ENCODE results near the gene NRN1L.
A peak's percentile ranks its signal among the peaks of the same experiment; 100 is the strongest.
"Not testable (repeated sequence)": the region's sequence is repeated elsewhere in the genome, so short reads cannot be mapped to it uniquely, and the experiment has no call there.

Gene NRN1L

GRCh38 chr16:67884684-67885083 lies at the start of gene NRN1L:
NRN1L (plus strand) TSS chr16:67884885; CDS start chr16:67884904, 19 bp downstream.
- DNase-seq, result peak; percentile 5 to 91 (median 81)

GRCh38 chr16:67837190-67837589 lies 47.5 kb upstream of the NRN1L start:
- not testable (repeated sequence) for DNase-seq

GRCh38 chr16:67837811-67838210 lies 46.9 kb upstream of the NRN1L start:
- no peak for DNase-seq

GRCh38 chr16:67841198-67841815 lies 43.4 kb upstream of the NRN1L start:
- no peak for DNase-seq

GRCh38 chr16:67841816-67842508 lies 42.7 kb upstream of the NRN1L start, which contains the start of gene THAP11:
THAP11 (plus strand) TSS chr16:67842320; CDS start chr16:67842555, 235 bp downstream.
- peak; percentile 68 to 100 (median 94) for DNase-seq

GRCh38 chr16:67842509-67843342 lies 42.0 kb upstream of the NRN1L start:
- DNase-seq, result peak in 12 of 14 donors; percentile 10 to 76 (median 62)

- peak in 3 of 14 donors; percentile 35 to 49 (median 44) for DNase-seq
These were observed 41.3 kb upstream of the NRN1L start for GRCh38 chr16:67843343-67843765.

- no peak for DNase-seq
These were observed 40.2 kb upstream of the NRN1L start for GRCh38 chr16:67844497-67844896.

GRCh38 chr16:67845291-67846062 lies 39.2 kb upstream of the NRN1L start:
- no peak for DNase-seq

GRCh38 chr16:67846063-67846319 lies 38.7 kb upstream of the NRN1L start:
- DNase-seq, result no peak

GRCh38 chr16:67846320-67847063 lies 38.2 kb upstream of the NRN1L start, which contains the start of gene NUTF2:
NUTF2 (plus strand) TSS chr16:67846933; CDS start chr16:67865131, 18,198 bp downstream.
- peak; percentile 85 to 96 (median 92) for DNase-seq

- DNase-seq, result peak in 4 of 14 donors; percentile 57 to 82 (median 70)
These were observed 37.4 kb upstream of the NRN1L start, which contains the start of gene CENPT for GRCh38 chr16:67847064-67847861. CENPT (minus strand) TSS chr16:67847693; CDS start chr16:67833859, 13,834 bp downstream.

GRCh38 chr16:67848118-67848517 lies 36.6 kb upstream of the NRN1L start:
- DNase-seq, result no peak

- DNase-seq, result no peak
These were observed 31.0 kb upstream of the NRN1L start for GRCh38 chr16:67853670-67854069.

GRCh38 chr16:67855789-67856188 lies 28.9 kb upstream of the NRN1L start:
- DNase-seq, result no peak

- no peak for DNase-seq
These were observed 27.6 kb upstream of the NRN1L start for GRCh38 chr16:67856927-67857546.

- peak in 5 of 14 donors; percentile 1 to 58 (median 10) for DNase-seq
These were observed 27.0 kb upstream of the NRN1L start for GRCh38 chr16:67857547-67858233.

- no peak for DNase-seq
These were observed 26.2 kb upstream of the NRN1L start for GRCh38 chr16:67858500-67858899.
